ENCODE measurements around the gene ZNRF1. TPM values are rescaled to one million over a fixed set of nuclear protein-coding genes. Genes with fewer than 3 reads are reported as not detected.

ZNRF1 gene
- total and polyA plus RNA-seq, 3 donors from 2014 or later, result 51.8 to 93.0 (median 90.4) TPM

GRCh38 chr16:75071621-75072020 lies 72.8 kb downstream of the ZNRF1 start:
- H3K27me3 ChIP-seq, result no peaks in the 10 kb centered on the region
- no peak for DNase-seq
- TF ChIP-seq POLR2A (IDR thresholded peaks at IDR 0.05), result no peak
- TF ChIP-seq CTCF (IDR thresholded peaks at IDR 0.05), result no peak
- intact Hi-C loops (cut with DNase I; ENCODE audit: low total_unique reads), result no loop called here
- no peak overlapping the region for H3K27ac ChIP-seq
- WGBS, 2 donors, result 91% methylated on average over 3 of the region's 3 CpGs
- H3K9me3 ChIP-seq, result no peaks in the 10 kb centered on the region
- H3K4me3 ChIP-seq, result no peak overlapping the region
- H3K4me1 ChIP-seq, result peaks cover 11% of the 10 kb centered on the region
- no peaks in the 10 kb centered on the region for H3K36me3 ChIP-seq (ENCODE audit: low read depth, missing control alignments)

GRCh38 chr16:75072239-75072947 lies 73.6 kb downstream of the ZNRF1 start:
- peaks cover 11% of the 10 kb centered on the region for H3K4me1 ChIP-seq
- H3K4me3 ChIP-seq, result no peak overlapping the region
- 92 to 97% methylated on average over 2 of the region's 2 CpGs for WGBS, 2 donors
- intact Hi-C loops (cut with DNase I; ENCODE audit: low total_unique reads), result no loop called here
- no peak for TF ChIP-seq CTCF (IDR thresholded peaks at IDR 0.05)
- TF ChIP-seq POLR2A (IDR thresholded peaks at IDR 0.05), result no peak
- H3K27ac ChIP-seq, result no peak overlapping the region
- no peaks in the 10 kb centered on the region for H3K9me3 ChIP-seq
- H3K36me3 ChIP-seq (ENCODE audit: low read depth, missing control alignments), result no peaks in the 10 kb centered on the region
- H3K27me3 ChIP-seq, result no peaks in the 10 kb centered on the region
- DNase-seq, result no peak

- Histone ChIP-seq H3K27me3 (no peaks in the 10 kb centered on the region), H3K36me3 (ENCODE audit: low read depth, missing control alignments) (no peaks in the 10 kb centered on the region), H3K4me1 (peaks cover 11% of the 10 kb centered on the region), H3K4me3 (no peak overlapping the region), H3K27ac (no peak overlapping the region), H3K9me3 (no peaks in the 10 kb centered on the region)
- 87 to 93% methylated on average over 20 of the region's 20 CpGs for WGBS, 2 donors
- TF ChIP-seq CTCF (IDR thresholded peaks at IDR 0.05) (no peak), POLR2A (IDR thresholded peaks at IDR 0.05) (no peak)
- DNase-seq, result no peak
- intact Hi-C loops (cut with DNase I; ENCODE audit: low total_unique reads), result no loop called here
These were observed 74.9 kb downstream of the ZNRF1 start for GRCh38 chr16:75073545-75074303.

GRCh38 chr16:75074304-75074793 lies 75.5 kb downstream of the ZNRF1 start:
- no peaks in the 10 kb centered on the region for H3K27me3 ChIP-seq
- H3K4me1 ChIP-seq, result peaks cover 11% of the 10 kb centered on the region
- H3K9me3 ChIP-seq, result no peaks in the 10 kb centered on the region
- H3K36me3 ChIP-seq (ENCODE audit: low read depth, missing control alignments), result no peaks in the 10 kb centered on the region
- no peak overlapping the region for H3K27ac ChIP-seq
- TF ChIP-seq CTCF (IDR thresholded peaks at IDR 0.05), result no peak
- TF ChIP-seq POLR2A (IDR thresholded peaks at IDR 0.05), result no peak
- WGBS, 2 donors, result 93 to 94% methylated on average over 4 of the region's 4 CpGs
- no peak overlapping the region for H3K4me3 ChIP-seq
- no peak for DNase-seq
- intact Hi-C loops (cut with DNase I; ENCODE audit: low total_unique reads), result no loop called here

Measured in testis (tissue), 3 donors.